WTC11 (cell line): ENCODE measurements around the gene CPNE4. TPM values are rescaled to one million over a fixed set of nuclear protein-coding genes. Genes with fewer than 3 reads are reported as not detected.

Source experiments
- ATAC-seq: fragments of 200-7000 bp; cut with Tn5 transposase; 2 replicates; pipeline ENCODE4 v1.10.0; 2021; ENCODE audit warnings: mild to moderate bottlenecking, moderate library complexity
- CTCF ChIA-PET: fragments of 300-600 bp; sonication (Branson Sonifier 250); formaldehyde crosslinking; loops from one replicate; lab custom pipeline; 2021; ENCODE audit warnings: antibody characterized with exemption; lab: Charles Lee
- POLR2A ChIA-PET: fragments of 350-600 bp; sonication (Branson Sonifier 250); formaldehyde crosslinking; loops from one replicate; lab custom pipeline; 2021; ENCODE audit warnings: antibody characterized with exemption; lab: Charles Lee
- DNase-seq: peaks from one replicate; pipeline ENCODE4 v3.0.0; 2021; ENCODE audit warnings: low spot score
- H3K27ac Mint-ChIP-seq: 2 replicates; pipeline ENCODE4 v1.8.0; 2021; ENCODE audit warnings: mixed read lengths
- H3K27me3 Mint-ChIP-seq: 2 replicates; pipeline ENCODE4 v1.8.0; 2021; ENCODE audit warnings: low read depth, mild to moderate bottlenecking, moderate library complexity, mixed read lengths
- H3K36me3 Mint-ChIP-seq: 2 replicates; pipeline ENCODE4 v1.8.0; 2021; ENCODE audit warnings: mixed read lengths
- H3K4me1 Mint-ChIP-seq: 2 replicates; pipeline ENCODE4 v1.8.0; 2022; ENCODE audit warnings: mixed read lengths
- H3K4me3 Mint-ChIP-seq: 2 replicates; pipeline ENCODE4 v1.8.0; 2021; ENCODE audit warnings: mild to moderate bottlenecking, moderate library complexity, mixed read lengths
- H3K9me3 Mint-ChIP-seq: 2 replicates; pipeline ENCODE4 v1.8.0; 2021; ENCODE audit warnings: mixed read lengths
- ATF6 ChIP-seq: sonication (generic); formaldehyde crosslinking; IDR thresholded peaks from 2 replicates; pipeline ENCODE4 v1.8.1; 2023; ENCODE audit warnings: mild to moderate bottlenecking, missing genetic modification reagents
- CBFB ChIP-seq: sonication (generic); formaldehyde crosslinking; IDR thresholded peaks from 2 replicates; pipeline ENCODE4 v1.8.1; 2022; ENCODE audit warnings: mild to moderate bottlenecking, low read depth, missing genetic modification reagents
- CDX4 ChIP-seq: fragments of 250-450 bp; sonication (Bioruptor Pico); IDR thresholded peaks from 2 replicates; pipeline ENCODE4 v1.9.0; 2021; ENCODE audit warnings: moderate library complexity, mild to moderate bottlenecking, inconsistent platforms, borderline replicate concordance
- EMX1 ChIP-seq: fragments of 250-450 bp; sonication (Bioruptor Pico); IDR thresholded peaks from 2 replicates; pipeline ENCODE4 v1.8.0; 2021; ENCODE audit warnings: mild to moderate bottlenecking
- FOXK1 ChIP-seq: sonication (generic); formaldehyde crosslinking; IDR thresholded peaks from 2 replicates; pipeline ENCODE4 v1.8.0; 2022; ENCODE audit warnings: mild to moderate bottlenecking, moderate library complexity, missing genetic modification reagents
- GABPB1 ChIP-seq: sonication (generic); formaldehyde crosslinking; IDR thresholded peaks from 2 replicates; pipeline ENCODE4 v1.8.1; 2023; ENCODE audit warnings: mild to moderate bottlenecking, missing genetic modification reagents
- GTF2I ChIP-seq: fragments of 250-450 bp; sonication (Bioruptor Pico); conservative IDR thresholded peaks from 2 replicates; pipeline ENCODE4 v1.4.0; 2021; ENCODE audit warnings: mild to moderate bottlenecking
- HMGA2 ChIP-seq: fragments of 250-450 bp; sonication (Bioruptor Pico); IDR thresholded peaks from 2 replicates; pipeline ENCODE4 v1.4.0; 2021; ENCODE audit warnings: mild to moderate bottlenecking, moderate library complexity
- IRF1 ChIP-seq: sonication (generic); formaldehyde crosslinking; IDR thresholded peaks from 2 replicates; pipeline ENCODE4 v1.8.0; 2023; ENCODE audit warnings: missing genetic modification reagents
- JUN ChIP-seq: sonication (generic); formaldehyde crosslinking; IDR thresholded peaks from 2 replicates; pipeline ENCODE4 v1.8.0; 2023; ENCODE audit warnings: mild to moderate bottlenecking, missing genetic modification reagents
- KAT7 ChIP-seq: sonication (generic); formaldehyde crosslinking; IDR thresholded peaks from 2 replicates; pipeline ENCODE4 v1.8.1; 2023; ENCODE audit warnings: missing genetic modification reagents, mild to moderate bottlenecking, borderline replicate concordance
- NFATC4 ChIP-seq: fragments of 250-450 bp; sonication (Bioruptor Pico); IDR thresholded peaks from 2 replicates; pipeline ENCODE4 v1.9.0; 2021; ENCODE audit warnings: mild to moderate bottlenecking
- NFE2L1 ChIP-seq: sonication (generic); formaldehyde crosslinking; IDR thresholded peaks from 2 replicates; pipeline ENCODE4 v1.8.1; 2023; ENCODE audit warnings: missing genetic modification reagents
- NR1H2 ChIP-seq: sonication (generic); formaldehyde crosslinking; IDR thresholded peaks from 2 replicates; pipeline ENCODE4 v1.9.0; 2021; ENCODE audit warnings: mild to moderate bottlenecking, moderate library complexity, missing genetic modification reagents
- TP53 ChIP-seq: sonication (generic); formaldehyde crosslinking; IDR thresholded peaks from 2 replicates; pipeline ENCODE4 v1.8.1; 2023; ENCODE audit warnings: mild to moderate bottlenecking, missing genetic modification reagents
- USF1 ChIP-seq: sonication (generic); formaldehyde crosslinking; IDR thresholded peaks from 2 replicates; pipeline ENCODE4 v1.8.0; 2022; ENCODE audit warnings: mild to moderate bottlenecking, missing genetic modification reagents
- USF2 ChIP-seq: sonication (generic); formaldehyde crosslinking; IDR thresholded peaks from 2 replicates; pipeline ENCODE4 v1.8.1; 2023; ENCODE audit warnings: mild to moderate bottlenecking, missing genetic modification reagents, moderate library complexity
- ZBTB21 ChIP-seq: sonication (generic); formaldehyde crosslinking; IDR thresholded peaks from 2 replicates; pipeline ENCODE4 v1.8.1; 2023; ENCODE audit warnings: mild to moderate bottlenecking, missing genetic modification reagents, borderline replicate concordance
- ZNF263 ChIP-seq: sonication (generic); formaldehyde crosslinking; IDR thresholded peaks from 2 replicates; pipeline ENCODE4 v1.8.1; 2022; ENCODE audit warnings: low read depth, mild to moderate bottlenecking, moderate library complexity, missing genetic modification reagents
- ZNF317 ChIP-seq: sonication (generic); formaldehyde crosslinking; IDR thresholded peaks from 2 replicates; pipeline ENCODE4 v1.8.1; 2023; ENCODE audit warnings: low read depth, mild to moderate bottlenecking, moderate library complexity, missing genetic modification reagents, borderline replicate concordance
- total RNA-seq: library from RNA; stranded (reverse); gene quantifications from 3 replicates; pipeline ENCODE4 v1.2.3, GENCODE V29; 2021
- TF ChIP-seq, protein P1 (sequence below): sonication (generic); formaldehyde crosslinking; conservative IDR thresholded peaks from 2 replicates; pipeline ENCODE4 v1.8.1; 2022; ENCODE audit warnings: mild to moderate bottlenecking, missing genetic modification reagents
- TF ChIP-seq, protein P2 (sequence below): sonication (generic); formaldehyde crosslinking; IDR thresholded peaks from 2 replicates; pipeline ENCODE4 v1.8.0; 2022; ENCODE audit warnings: mild to moderate bottlenecking, missing genetic modification reagents
- TF ChIP-seq, protein P3 (sequence below): sonication (generic); formaldehyde crosslinking; IDR thresholded peaks from 2 replicates; pipeline ENCODE4 v1.8.1; 2022; ENCODE audit warnings: low read depth, mild to moderate bottlenecking, moderate library complexity, missing genetic modification reagents, borderline replicate concordance

CPNE4 gene
- total RNA-seq, 1 experiment from 2014 or later = 2.4 TPM

- TF ChIP-seq TP53 (CRISPR knock-in tag) = no peak
- no peak for TF ChIP-seq IRF1 (CRISPR knock-in tag)
- TF ChIP-seq NFATC4 (CRISPR knock-in tag) = no peak
- TF ChIP-seq KAT7 (CRISPR knock-in tag) = no peak
- no peak for TF ChIP-seq GTF2I (CRISPR knock-in tag)
- no peak for TF ChIP-seq FOXK1 (CRISPR knock-in tag)
- TF ChIP-seq, protein P1, sequence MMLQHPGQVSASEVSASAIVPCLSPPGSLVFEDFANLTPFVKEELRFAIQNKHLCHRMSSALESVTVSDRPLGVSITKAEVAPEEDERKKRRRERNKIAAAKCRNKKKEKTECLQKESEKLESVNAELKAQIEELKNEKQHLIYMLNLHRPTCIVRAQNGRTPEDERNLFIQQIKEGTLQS = no peak
- no peak for TF ChIP-seq GABPB1 (CRISPR knock-in tag)
- TF ChIP-seq ZBTB21 = no peak
- no peak for TF ChIP-seq USF1 (CRISPR knock-in tag)
- TF ChIP-seq EMX1 (CRISPR knock-in tag) = no peak
- TF ChIP-seq ATF6 (CRISPR knock-in tag) = no peak
- Mint-ChIP-seq H3K4me1 (no peaks in the 10 kb centered on the region), H3K27ac (no peak overlapping the region), H3K36me3 (no peaks in the 10 kb centered on the region), H3K27me3 (no peaks in the 10 kb centered on the region), H3K4me3 (no peak overlapping the region), H3K9me3 (no peaks in the 10 kb centered on the region)
- DNase-seq (no peak), ATAC-seq (no peak)
- ChIA-PET CTCF (no interaction called here), POLR2A (no interaction called here)
Measured at GRCh38 chr3:131608296-131608695, 426.5 kb downstream of the CPNE4 start.

GRCh38 chr3:131605916-131606315 lies 428.9 kb downstream of the CPNE4 start:
- Mint-ChIP-seq H3K4me3 (no peak overlapping the region), H3K27me3 (no peaks in the 10 kb centered on the region), H3K9me3 (no peaks in the 10 kb centered on the region), H3K27ac (no peak overlapping the region), H3K4me1 (no peaks in the 10 kb centered on the region), H3K36me3 (no peaks in the 10 kb centered on the region)
- TF ChIP-seq ZNF263 (CRISPR knock-in tag) (no peak), HMGA2 (CRISPR knock-in tag) (no peak)
- no peak for ATAC-seq
- POLR2A ChIA-PET = no interaction called here
- CTCF ChIA-PET = no interaction called here
- DNase-seq = no peak

DNA sequence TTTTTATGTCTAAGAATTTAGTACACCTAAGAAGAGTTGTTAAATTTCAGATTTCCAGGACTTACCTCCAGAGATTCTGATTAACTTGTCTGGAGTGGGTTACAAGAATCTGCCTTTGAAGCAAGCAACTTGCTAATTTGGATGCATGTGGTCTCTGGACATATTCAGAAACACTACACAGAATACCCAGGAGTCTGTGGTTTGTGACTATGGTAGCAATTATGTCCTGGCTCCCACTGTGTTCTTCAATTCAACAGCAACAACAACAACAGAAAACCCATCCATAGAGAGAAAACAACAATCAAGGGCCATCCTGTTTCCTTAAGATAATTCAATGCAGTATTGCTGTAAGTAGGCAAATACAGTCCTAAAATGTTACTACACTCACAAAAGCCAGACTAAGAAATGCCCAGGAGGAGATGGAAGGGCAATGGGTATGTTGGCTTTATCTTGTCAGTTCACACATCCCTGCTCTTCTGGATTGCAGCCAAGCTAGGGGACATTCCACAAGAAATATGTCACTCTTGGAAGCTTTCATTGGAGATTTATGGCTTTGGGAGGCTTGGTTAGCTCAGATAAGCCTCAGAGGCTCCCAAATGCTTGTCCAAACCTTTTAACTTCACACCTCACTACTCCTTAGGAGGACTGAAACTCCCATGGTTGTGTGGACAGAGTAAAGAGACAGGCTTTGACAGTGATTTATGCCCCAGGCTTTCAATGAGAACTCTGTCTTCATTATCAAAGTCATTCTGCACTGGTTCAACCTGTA lies 432.6 kb downstream of the CPNE4 start:
- H3K27me3 Mint-ChIP-seq = no peaks in the 10 kb centered on the region
- DNase-seq (no peak), ATAC-seq (no peak)
- no peaks in the 10 kb centered on the region for H3K36me3 Mint-ChIP-seq
- ChIA-PET CTCF (no interaction called here), POLR2A (no interaction called here)
- no peaks in the 10 kb centered on the region for H3K4me1 Mint-ChIP-seq
- no peak overlapping the region for H3K4me3 Mint-ChIP-seq
- no peak overlapping the region for H3K27ac Mint-ChIP-seq
- no peaks in the 10 kb centered on the region for H3K9me3 Mint-ChIP-seq
- TF ChIP-seq, protein P2, sequence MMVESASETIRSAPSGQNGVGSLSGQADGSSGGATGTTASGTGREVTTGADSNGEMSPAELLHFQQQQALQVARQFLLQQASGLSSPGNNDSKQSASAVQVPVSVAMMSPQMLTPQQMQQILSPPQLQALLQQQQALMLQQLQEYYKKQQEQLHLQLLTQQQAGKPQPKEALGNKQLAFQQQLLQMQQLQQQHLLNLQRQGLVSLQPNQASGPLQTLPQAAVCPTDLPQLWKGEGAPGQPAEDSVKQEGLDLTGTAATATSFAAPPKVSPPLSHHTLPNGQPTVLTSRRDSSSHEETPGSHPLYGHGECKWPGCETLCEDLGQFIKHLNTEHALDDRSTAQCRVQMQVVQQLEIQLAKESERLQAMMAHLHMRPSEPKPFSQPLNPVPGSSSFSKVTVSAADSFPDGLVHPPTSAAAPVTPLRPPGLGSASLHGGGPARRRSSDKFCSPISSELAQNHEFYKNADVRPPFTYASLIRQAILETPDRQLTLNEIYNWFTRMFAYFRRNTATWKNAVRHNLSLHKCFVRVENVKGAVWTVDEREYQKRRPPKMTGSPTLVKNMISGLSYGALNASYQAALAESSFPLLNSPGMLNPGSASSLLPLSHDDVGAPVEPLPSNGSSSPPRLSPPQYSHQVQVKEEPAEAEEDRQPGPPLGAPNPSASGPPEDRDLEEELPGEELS (CRISPR knock-in tag) = no peak
- TF ChIP-seq, protein P3, sequence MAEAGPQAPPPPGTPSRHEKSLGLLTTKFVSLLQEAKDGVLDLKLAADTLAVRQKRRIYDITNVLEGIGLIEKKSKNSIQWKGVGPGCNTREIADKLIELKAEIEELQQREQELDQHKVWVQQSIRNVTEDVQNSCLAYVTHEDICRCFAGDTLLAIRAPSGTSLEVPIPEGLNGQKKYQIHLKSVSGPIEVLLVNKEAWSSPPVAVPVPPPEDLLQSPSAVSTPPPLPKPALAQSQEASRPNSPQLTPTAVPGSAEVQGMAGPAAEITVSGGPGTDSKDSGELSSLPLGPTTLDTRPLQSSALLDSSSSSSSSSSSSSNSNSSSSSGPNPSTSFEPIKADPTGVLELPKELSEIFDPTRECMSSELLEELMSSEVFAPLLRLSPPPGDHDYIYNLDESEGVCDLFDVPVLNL (CRISPR knock-in tag) = no peak
- TF ChIP-seq CBFB (CRISPR knock-in tag) = no peak
- TF ChIP-seq CDX4 (CRISPR knock-in tag) = no peak
- TF ChIP-seq NFE2L1 (CRISPR knock-in tag) = no peak
- TF ChIP-seq USF2 = no peak
- no peak for TF ChIP-seq FOXK1 (CRISPR knock-in tag)
- no peak for TF ChIP-seq JUN (CRISPR knock-in tag)
- no peak for TF ChIP-seq NR1H2 (CRISPR knock-in tag)
- TF ChIP-seq ZNF317 (CRISPR knock-in tag) = no peak
- TF ChIP-seq GABPB1 (CRISPR knock-in tag) = no peak
